Measurements from ENCODE around the gene CASK. TPM values are rescaled to one million over a fixed set of nuclear protein-coding genes. Genes with fewer than 3 reads are reported as not detected.

CASK gene
- total RNA-seq, 1 donor from 2014 or later: 13.4 TPM

DNA sequence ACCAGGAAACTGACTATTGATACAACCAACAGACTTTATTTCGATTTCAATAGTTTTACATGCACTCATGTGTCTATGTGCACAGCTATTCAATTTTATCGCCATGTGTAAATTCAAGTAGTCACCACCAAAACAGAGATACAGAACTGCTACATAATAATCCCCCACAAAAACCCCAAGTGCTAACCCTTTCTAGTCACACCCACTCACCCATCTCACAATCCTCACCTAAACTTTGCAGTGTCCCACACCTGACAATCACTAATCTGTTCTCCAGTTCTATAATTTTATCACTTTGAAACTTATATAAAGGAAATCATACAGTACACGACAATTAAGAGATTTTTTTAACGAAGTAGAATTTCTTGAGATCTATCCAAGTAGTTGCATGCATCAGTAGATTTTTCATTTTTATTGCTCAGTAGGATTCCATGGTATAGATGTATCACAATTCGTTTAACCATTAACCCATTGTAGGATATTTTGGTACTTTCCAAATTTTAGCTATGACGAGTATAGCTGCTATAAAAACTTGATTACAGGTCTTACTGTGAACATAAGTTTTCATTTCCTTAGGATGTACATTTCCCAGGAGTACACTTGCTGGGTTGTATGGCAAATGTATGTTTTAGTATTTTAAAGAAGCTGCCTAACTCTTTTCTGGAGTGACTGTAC is 85.9 kb downstream of the CASK start:
- Histone ChIP-seq H3K4me1 (no peaks in the 10 kb centered on the region), H3K9me3 (replicated peaks) (peaks cover 11% of the 10 kb centered on the region), H3K27ac (replicated peaks) (no peak overlapping the region), H3K27me3 (ENCODE audit: low read depth) (no peaks in the 10 kb centered on the region), H3K36me3 (no peaks in the 10 kb centered on the region), H3K4me3 (no peak overlapping the region)
- intact Hi-C loops (cut with micrococcal nuclease): no loop called here
- no peak for DNase-seq
- TF ChIP-seq, protein P1, sequence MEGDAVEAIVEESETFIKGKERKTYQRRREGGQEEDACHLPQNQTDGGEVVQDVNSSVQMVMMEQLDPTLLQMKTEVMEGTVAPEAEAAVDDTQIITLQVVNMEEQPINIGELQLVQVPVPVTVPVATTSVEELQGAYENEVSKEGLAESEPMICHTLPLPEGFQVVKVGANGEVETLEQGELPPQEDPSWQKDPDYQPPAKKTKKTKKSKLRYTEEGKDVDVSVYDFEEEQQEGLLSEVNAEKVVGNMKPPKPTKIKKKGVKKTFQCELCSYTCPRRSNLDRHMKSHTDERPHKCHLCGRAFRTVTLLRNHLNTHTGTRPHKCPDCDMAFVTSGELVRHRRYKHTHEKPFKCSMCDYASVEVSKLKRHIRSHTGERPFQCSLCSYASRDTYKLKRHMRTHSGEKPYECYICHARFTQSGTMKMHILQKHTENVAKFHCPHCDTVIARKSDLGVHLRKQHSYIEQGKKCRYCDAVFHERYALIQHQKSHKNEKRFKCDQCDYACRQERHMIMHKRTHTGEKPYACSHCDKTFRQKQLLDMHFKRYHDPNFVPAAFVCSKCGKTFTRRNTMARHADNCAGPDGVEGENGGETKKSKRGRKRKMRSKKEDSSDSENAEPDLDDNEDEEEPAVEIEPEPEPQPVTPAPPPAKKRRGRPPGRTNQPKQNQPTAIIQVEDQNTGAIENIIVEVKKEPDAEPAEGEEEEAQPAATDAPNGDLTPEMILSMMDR (IDR thresholded peaks at IDR 0.05; ENCODE audit: borderline replicate concordance): no peak

DNA sequence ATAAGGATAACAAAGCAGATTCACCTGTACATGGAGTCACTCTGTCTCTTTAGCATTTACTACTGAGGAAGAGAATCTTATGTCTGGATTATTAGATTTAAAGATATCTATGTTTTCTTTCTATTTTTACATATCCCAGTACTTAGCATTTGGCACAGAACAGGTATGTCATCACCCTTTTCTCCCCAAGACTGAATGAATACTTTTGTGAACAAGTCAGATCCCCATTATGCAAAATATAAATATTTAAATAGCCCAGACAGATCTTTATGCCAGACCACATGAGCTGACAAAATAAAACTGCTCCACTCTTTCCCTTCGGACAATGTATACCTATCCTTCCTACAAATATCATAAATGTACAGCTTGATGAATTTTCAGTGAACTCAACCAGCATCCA is 94.5 kb downstream of the CASK start:
- intact Hi-C loops (cut with micrococcal nuclease): no loop called here
- Histone ChIP-seq H3K27me3 (ENCODE audit: low read depth) (no peaks in the 10 kb centered on the region), H3K4me1 (no peaks in the 10 kb centered on the region), H3K4me3 (no peak overlapping the region), H3K27ac (replicated peaks) (no peak overlapping the region), H3K36me3 (no peaks in the 10 kb centered on the region), H3K9me3 (replicated peaks) (no peaks in the 10 kb centered on the region)
- TF ChIP-seq, protein P1 (IDR thresholded peaks at IDR 0.05; ENCODE audit: borderline replicate concordance): no peak
- no peak for DNase-seq

DNA sequence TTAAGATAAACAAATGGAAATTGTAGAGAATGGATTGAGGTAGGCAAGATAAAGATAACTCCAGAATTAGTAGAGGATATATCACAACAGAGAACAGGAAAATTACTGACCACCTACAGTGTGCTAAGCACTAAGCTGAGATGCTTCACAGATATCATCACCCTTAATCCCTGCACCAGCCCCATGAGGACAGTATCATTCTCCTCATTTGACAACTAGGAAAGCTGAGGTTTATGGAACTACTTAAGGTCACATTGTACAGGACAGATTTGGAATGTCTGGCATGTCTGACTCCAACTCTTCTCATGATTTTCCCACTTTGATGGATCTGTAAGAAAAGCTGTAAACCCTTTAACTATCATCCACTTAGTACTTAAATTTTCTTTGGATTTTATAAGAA is 95.5 kb downstream of the CASK start:
- intact Hi-C loops (cut with micrococcal nuclease): no loop called here
- no peak overlapping the region for H3K4me3 ChIP-seq
- DNase-seq: no peak
- no peaks in the 10 kb centered on the region for H3K9me3 ChIP-seq (replicated peaks)
- no peaks in the 10 kb centered on the region for H3K4me1 ChIP-seq
- no peaks in the 10 kb centered on the region for H3K27me3 ChIP-seq (ENCODE audit: low read depth)
- H3K27ac ChIP-seq (replicated peaks): no peak overlapping the region
- no peaks in the 10 kb centered on the region for H3K36me3 ChIP-seq
- TF ChIP-seq, protein P1 (IDR thresholded peaks at IDR 0.05; ENCODE audit: borderline replicate concordance): no peak

DNA sequence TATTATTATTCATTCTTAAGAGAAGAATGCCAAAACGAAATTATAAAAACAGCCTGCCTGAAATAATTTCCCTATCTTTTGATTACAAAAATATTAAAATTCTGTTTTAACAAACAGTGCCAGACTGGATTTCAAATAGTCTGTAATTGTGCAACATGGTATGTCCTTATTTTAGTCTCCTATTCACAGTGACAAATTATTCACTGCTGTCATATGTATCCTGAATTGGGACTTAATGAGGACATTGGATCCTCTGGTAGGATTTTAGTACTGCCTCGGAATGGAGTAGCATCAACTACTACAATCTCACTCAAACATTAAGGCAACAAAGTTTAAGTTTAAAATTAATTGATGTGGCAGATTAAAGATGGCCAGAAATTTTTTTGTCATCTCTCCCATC is 97.6 kb downstream of the CASK start:
- no peak overlapping the region for H3K27ac ChIP-seq (replicated peaks)
- TF ChIP-seq, protein P1 (IDR thresholded peaks at IDR 0.05; ENCODE audit: borderline replicate concordance): no peak
- no peaks in the 10 kb centered on the region for H3K27me3 ChIP-seq (ENCODE audit: low read depth)
- H3K36me3 ChIP-seq: no peaks in the 10 kb centered on the region
- no peak overlapping the region for H3K4me3 ChIP-seq
- peaks cover 6% of the 10 kb centered on the region for H3K9me3 ChIP-seq (replicated peaks)
- intact Hi-C loops (cut with micrococcal nuclease): no loop called here
- no peaks in the 10 kb centered on the region for H3K4me1 ChIP-seq
- no peak for DNase-seq

DNA sequence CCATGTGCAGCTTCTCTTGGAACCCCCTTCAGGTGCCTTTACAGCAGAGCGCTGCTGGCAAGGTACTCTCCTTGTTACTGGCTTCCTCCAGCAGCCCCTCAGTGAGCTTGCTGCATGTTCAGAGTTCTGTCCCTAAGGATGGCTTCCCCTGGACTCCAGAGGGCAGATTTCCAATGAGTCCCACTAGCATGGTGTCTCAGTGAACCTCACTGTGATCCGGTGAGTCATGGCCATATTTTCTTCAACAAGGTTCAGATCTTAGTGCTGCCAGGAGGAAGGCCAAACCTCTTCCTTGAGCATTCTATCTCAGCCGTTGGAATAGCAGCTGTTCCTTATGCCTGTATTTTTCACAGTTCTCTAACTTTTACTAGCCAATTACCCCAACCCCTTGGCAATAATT is 98.8 kb downstream of the CASK start:
- Histone ChIP-seq H3K36me3 (no peaks in the 10 kb centered on the region), H3K9me3 (replicated peaks) (peaks cover 6% of the 10 kb centered on the region), H3K4me1 (no peaks in the 10 kb centered on the region), H3K4me3 (no peak overlapping the region), H3K27me3 (ENCODE audit: low read depth) (no peaks in the 10 kb centered on the region), H3K27ac (replicated peaks) (no peak overlapping the region)
- no peak for DNase-seq
- intact Hi-C loops (cut with micrococcal nuclease): no loop called here
- TF ChIP-seq, protein P1 (IDR thresholded peaks at IDR 0.05; ENCODE audit: borderline replicate concordance): no peak

Data from left ventricle myocardium inferior (tissue), 1 donor.